Measurements from ENCODE around the gene CPO. TPM values are rescaled to one million over a fixed set of nuclear protein-coding genes. Genes with fewer than 3 reads are reported as not detected.

CPO gene
- total RNA-seq, 1 donor from 2014 or later, result not detected

GRCh38 chr2:206971805-206972204 lies 32.5 kb downstream of the CPO start:
- DNase-seq (ENCODE audit: low read depth, low spot score), result no peak

- no peak for DNase-seq (ENCODE audit: low read depth, low spot score)
Measured at GRCh38 chr2:206974551-206974950, 35.2 kb downstream of the CPO start.

- DNase-seq (ENCODE audit: low read depth, low spot score), result no peak
Measured at GRCh38 chr2:206978746-206979145, 39.4 kb downstream of the CPO start.

- DNase-seq (ENCODE audit: low read depth, low spot score), result no peak
Measured at GRCh38 chr2:206979365-206979764, 40.0 kb downstream of the CPO start.

GRCh38 chr2:206979922-206980321 lies 40.6 kb downstream of the CPO start:
- DNase-seq (ENCODE audit: low read depth, low spot score), result no peak

- no peak for DNase-seq (ENCODE audit: low read depth, low spot score)
Measured at GRCh38 chr2:206980413-206980812, 41.1 kb downstream of the CPO start.

GRCh38 chr2:206981086-206981674 lies 41.9 kb downstream of the CPO start:
- DNase-seq (ENCODE audit: low read depth, low spot score), result no peak

- peak; percentile 46 for DNase-seq (ENCODE audit: low read depth, low spot score)
Measured at GRCh38 chr2:206981739-206982340, 42.5 kb downstream of the CPO start.

- DNase-seq (ENCODE audit: low read depth, low spot score), result no peak
Measured at GRCh38 chr2:206982360-206982955, 43.1 kb downstream of the CPO start.

GRCh38 chr2:206983161-206983859 lies 44.0 kb downstream of the CPO start:
- DNase-seq (ENCODE audit: low read depth, low spot score), result no peak

- DNase-seq (ENCODE audit: low read depth, low spot score), result no peak
Measured at GRCh38 chr2:206984206-206984605, 44.9 kb downstream of the CPO start.

- no peak for DNase-seq (ENCODE audit: low read depth, low spot score)
Measured at GRCh38 chr2:206986943-206987342, 47.6 kb downstream of the CPO start.

- no peak for DNase-seq (ENCODE audit: low read depth, low spot score)
Measured at GRCh38 chr2:206987810-206988209, 48.5 kb downstream of the CPO start.

- no peak for DNase-seq (ENCODE audit: low read depth, low spot score)
Measured at GRCh38 chr2:206988884-206989283, 49.6 kb downstream of the CPO start.

- no peak for DNase-seq (ENCODE audit: low read depth, low spot score)
Measured at GRCh38 chr2:206989311-206989710, 50.0 kb downstream of the CPO start.

- no peak for DNase-seq (ENCODE audit: low read depth, low spot score)
Measured at GRCh38 chr2:206990360-206990759, 51.0 kb downstream of the CPO start.

GRCh38 chr2:206991070-206991469 lies 51.8 kb downstream of the CPO start:
- DNase-seq (ENCODE audit: low read depth, low spot score), result no peak

GRCh38 chr2:206993396-206993911 lies 54.1 kb downstream of the CPO start:
- no peak for DNase-seq (ENCODE audit: low read depth, low spot score)

- DNase-seq (ENCODE audit: low read depth, low spot score), result no peak
Measured at GRCh38 chr2:206993964-206994363, 54.6 kb downstream of the CPO start.

GRCh38 chr2:206996556-206997065 lies 57.3 kb downstream of the CPO start:
- DNase-seq (ENCODE audit: low read depth, low spot score), result no peak

GRCh38 chr2:207008105-207008990 lies 69.0 kb downstream of the CPO start:
- DNase-seq (ENCODE audit: low read depth, low spot score), result peak; percentile 26
